Activated naive CD4-positive, alpha-beta T cell treated with Interleukin-2 at 50 U/mL for 16 hours (primary cell): ENCODE data around the gene GGA1.
"Not testable (repeated sequence)": the region's sequence is repeated elsewhere in the genome, so short reads cannot be mapped to it uniquely, and the experiment has no call there.

ENCODE experiments used
- DNase-seq: peaks from one replicate; pipeline ENCODE4 v3.0.0-alpha.2; 2020

GGA1 gene

DNA sequence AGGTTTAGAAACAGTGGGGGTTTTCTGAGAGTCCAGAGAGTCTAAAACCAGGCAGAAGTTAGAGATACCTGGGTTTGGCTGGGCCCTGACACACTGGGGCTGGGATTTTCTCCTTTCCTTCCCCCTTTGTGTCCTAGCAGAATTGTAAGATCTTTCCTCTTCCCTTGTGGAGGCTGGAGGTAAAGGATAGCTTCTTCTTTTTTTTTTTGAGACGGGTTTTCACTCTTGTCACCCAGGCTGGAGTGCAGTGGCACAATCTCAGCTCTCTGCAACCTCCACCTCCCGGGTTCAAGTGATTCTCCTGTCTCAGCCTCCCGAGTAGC lies 1.5 kb downstream of the GGA1 start:
- not testable (repeated sequence) for DNase-seq

DNA sequence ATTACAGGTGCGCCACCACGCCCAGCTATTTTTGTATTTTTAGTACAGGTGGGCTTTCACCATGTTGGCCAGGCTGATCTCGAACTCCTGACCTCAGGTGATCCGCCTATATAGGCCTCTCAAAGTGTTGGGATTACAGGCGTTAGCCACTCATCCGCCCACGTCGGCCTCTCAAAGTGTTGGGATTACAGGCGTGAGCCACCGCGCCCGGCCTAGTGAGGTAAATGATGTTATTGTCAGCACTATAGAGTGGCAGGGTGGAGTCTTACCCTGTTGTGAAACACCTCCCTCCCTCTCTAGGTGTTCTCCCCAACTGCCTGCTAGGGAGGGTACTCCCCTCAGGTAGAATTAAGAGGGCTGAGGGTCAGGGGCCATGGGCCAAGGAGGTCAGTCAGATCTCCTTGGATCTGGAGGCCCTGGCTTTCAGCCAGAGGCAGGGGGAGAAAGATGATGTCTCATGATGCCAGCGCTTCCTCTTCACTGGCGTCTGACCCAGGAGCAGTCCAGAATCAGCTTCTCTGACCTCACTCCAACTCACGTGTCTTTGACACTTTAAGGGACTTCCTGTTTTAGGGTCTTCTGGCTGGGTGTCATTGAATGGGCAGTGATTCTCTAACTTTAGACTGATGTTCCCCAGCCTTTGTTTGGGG lies 2.0 kb downstream of the GGA1 start:
- no peak for DNase-seq

DNA sequence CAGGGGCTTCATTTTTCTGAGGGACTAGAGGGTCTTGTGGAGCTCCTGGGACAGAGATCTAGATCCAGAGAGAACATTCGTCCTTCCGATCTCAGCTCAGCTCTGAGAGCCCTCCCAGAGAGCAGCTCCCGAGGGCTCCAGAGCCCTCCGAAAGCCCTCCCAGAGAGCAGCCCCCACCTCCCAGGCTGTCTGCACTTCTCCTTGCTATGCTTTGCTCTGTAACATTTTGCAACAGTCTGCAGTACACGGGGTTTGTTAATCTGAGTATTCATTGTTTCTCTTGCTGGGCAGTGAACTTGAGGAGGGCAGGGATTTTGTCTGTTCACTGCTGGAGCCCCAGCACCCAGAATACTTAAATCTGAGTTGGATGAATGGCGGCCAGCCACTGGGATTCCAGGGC lies 2.6 kb downstream of the GGA1 start:
- DNase-seq, result no peak

DNA sequence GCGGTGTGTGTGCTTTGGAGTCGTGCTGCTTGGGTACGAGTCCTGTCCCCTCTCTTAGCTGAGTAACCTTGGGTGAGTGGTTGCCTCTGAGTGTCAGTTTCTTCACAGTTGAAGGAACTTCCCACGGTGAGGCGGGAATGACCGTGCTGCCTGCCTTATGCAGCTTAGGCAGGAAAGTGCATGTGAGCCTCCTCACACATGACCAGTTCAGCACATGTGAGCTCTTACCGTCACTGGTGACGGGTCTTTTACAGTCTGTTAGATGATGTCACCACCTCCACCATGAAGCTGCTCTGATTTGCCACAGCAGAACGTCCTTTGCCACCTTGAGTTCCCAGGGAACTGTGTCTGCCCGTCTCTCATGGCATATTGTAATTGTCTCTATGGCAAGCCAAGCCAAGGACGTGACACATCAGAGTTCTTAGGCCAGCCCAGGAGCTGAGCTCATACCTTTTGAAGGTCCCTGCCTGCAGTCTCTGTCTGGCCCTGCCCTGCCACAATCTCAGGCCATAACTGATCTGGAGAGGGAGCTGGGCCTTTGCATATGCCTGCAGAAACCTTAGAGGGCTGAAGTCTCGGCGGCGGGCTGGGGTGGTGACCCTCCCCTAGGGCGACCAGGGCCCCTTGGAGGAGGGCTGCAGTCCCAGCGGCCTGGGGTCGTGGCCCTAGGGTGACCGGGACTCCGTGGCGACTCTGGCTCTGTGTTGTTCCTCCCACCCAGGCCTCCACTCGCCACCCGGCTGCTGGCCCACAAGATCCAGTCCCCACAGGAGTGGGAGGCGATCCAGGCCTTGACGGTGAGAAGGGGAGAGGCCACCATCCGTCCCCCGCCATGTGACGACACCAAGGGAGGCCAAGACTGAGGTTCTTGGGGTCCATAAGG lies 7.8 kb downstream of the GGA1 start:
- no peak for DNase-seq

DNA sequence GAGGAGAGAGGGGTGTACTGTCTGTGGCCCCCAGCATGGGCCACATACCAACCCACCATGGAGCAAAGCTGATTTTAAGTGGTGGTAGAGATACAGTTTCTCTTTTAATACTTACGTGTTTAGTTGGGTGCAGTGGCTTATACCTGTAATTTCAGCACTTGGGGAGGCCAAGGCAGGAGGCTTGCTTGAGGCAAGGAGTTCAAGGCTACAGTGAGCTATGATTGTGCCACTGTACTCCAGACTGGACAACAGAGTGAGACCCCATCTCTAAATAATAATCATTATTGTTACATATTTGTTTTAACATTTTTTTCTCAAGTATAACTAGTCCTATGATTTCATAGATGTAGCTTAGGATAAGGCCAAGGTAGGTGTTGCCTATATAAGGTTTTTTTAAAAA lies 8.8 kb downstream of the GGA1 start:
- no peak for DNase-seq

DNA sequence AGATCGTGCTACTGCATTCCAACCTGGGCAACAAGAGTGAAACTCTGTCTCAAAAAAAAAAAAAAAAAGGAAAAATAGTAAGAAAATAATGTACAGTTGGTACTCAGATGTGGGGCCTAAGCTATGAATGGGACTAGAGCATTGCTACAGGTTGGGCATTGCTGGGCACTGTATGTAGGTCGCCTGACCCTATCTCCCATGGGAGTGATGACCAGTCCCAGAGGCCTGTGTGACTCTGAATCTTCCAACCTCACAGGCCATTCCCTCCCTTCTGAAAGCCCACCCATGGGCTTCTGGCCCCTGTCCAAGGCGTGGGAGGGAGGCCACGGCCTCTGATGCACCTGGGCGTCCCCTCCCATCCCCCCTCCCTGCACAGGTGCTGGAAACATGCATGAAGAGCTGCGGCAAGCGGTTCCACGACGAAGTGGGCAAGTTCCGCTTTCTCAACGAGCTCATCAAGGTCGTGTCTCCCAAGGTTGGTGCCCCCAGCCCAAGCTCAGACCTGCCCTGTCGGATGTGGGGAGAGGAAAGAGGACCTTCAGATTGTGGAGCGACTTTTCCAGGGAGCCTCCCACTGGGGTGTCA lies 9.5 kb downstream of the GGA1 start:
- DNase-seq, result no peak

DNA sequence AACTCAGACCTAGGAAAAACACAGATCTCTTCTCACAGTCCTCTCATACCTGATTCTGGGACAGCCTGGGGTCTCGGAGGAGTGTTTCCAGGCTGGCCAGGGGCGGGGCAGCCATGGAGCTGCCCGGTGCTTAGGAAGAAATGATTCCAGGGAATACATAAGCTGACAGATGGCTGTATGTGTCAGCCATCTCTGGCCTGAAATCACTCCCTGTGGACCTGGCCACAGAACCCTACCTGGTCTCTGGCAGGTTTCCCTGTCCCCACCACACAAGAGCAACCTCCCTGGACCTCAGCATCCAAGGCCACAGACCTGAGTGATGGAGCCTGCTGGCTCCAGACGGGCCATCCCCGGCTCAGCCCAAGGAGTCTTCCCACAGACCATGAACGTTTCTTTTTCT lies 10.0 kb downstream of the GGA1 start:
- DNase-seq, result no peak

DNA sequence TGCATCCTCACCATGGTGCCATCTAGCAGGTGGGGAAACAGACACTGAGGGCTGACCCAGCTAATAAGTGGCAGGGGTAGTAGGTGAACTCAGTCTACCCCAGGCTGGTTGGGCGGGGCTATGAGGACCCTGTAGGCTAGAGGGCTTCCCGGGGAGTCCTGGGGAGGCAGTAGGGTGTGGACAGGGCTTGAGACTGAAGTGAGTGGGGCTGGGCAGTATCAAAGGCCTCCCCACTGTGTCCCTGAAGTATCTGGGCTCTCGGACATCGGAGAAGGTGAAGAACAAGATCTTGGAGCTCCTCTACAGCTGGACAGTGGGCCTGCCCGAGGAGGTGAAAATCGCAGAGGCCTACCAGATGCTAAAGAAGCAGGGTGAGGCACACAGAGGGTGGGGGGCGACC lies 11.4 kb downstream of the GGA1 start:
- no peak for DNase-seq

DNA sequence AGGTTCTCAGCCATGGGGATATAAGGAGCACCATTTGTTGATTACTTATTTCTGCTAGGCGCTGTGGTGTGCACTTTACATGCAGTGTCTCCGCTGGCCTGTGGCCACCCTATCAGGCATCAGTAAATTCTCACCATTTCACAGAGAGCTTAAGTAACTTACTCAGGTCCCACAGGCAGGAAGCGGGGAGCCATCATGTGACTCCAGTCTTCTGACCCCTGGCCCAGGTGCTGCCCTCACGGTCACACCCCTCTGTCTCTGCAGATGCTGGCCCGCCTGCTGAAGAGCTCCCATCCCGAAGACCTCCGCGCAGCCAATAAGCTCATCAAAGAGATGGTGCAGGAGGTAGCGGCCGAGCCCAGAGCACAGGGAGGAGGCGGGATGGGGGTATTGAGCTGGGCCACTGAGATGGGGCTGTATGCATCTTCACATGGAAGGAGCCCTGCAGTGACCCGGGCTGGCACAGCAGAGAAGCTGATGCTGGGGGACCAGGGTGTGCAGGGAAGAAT lies 12.8 kb downstream of the GGA1 start:
- DNase-seq, result no peak

DNA sequence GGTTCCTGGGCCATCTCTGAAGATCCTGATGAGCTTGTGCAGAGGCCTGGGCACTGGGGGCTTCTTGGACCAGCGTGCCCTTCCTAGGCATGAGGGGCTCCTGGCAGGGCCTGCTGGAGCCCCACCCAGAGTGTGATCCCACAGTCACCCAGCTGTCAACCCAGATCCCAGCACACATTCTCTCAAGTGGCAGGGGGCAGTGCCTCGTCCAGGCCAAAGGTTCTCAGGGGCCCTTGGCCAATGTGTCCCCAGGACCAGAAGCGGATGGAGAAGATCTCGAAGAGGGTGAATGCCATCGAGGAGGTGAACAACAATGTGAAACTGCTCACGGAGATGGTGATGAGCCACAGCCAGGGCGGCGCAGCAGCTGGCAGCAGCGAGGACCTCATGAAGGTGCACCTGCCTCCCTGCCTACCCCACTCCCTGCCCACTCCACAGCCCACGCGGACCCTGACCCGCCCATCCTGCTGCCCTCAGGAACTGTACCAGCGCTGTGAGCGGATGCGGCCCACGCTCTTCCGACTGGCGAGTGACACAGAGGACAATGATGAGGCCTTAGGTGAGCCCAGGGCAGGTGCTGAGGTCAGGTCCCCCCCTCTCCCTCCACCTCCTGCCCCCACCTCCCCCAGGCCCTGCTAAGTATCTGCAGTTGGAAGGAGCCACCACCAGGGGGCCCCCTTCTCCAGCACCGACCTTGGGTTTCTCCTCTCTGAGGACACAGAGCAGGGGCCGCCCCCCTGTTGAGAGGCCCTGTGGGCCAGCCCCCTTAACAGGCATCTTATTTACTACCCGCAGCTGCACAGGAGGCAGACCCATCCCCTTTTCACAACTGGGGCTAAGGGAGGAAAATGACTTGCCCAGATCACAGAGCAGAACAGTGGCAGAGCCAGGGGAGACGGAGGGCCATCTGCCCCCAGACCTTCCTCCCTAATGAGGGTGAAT lies 14.7 kb downstream of the GGA1 start:
- DNase-seq, result peak; percentile 80

DNA sequence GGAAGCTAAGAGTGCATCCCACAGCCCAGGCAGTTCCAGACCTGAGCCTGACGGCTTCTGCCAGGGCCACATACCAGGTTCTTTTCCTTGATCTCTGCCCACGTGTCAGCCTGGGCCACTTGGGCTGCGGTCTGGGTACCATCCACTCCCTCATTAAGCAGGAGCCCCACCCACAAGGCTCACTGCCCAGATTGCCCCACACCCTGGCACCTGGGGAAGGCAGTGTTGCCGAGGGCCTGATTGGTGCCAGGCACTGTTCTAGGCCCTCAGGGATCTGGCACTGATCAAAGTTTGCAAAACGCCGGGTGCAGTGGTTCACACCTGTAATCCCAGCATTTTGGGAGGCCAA lies 15.4 kb downstream of the GGA1 start:
- no peak for DNase-seq

DNA sequence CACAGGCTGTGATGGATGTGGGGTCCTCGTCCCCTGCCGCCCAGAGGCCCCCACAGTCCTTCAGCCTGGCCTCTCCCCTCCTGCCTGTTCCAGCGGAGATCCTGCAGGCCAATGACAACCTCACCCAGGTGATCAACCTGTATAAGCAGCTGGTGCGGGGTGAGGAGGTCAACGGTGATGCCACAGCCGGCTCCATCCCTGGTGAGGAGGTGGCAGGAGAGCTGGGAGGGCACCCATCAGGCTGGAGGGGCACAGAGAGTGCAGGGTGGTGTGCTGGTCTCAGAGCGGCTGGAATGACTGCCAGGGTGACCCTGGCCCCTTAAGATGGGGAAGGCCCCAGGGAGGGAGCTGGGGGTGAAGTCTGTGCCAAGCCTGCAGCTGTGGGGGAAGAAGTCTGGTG lies 16.2 kb downstream of the GGA1 start:
- no peak for DNase-seq

DNA sequence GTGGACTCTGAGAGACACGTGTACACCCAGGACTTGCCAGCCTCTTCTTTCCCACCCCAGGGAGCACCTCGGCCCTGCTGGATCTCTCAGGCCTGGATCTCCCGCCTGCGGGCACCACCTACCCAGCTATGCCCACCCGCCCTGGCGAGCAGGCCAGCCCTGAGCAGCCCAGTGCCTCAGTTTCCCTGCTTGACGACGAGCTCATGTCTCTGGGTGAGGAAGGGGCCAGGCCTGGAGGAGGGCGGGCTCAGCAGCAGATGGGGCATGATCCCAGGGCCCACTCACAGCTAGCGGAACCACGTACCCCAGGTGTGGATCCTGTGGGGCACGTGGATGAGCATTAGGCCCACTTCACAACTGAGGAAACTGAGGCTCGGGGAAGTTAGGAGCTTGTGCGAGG lies 17.1 kb downstream of the GGA1 start:
- DNase-seq, result no peak

DNA sequence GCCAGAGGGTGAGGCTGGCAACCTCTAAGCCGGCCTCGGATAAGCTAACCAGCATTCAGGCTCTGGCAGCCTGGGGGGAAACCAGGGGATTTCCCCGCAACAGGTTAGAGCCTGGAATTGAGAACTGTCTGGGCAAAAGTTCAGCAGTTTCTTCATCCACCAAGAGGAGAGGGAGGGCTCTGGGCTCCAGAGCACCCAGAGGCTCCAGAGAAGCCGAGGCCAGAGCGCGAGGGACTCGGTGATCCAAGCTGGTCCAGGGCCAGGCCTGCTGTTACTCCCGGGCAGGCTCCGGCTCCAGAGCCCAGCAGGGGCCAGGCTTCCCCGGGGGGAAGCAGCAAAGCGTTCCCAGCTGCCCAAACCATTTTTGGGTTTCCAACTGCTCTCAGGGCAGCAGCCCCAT lies 17.5 kb downstream of the GGA1 start:
- no peak for DNase-seq

DNA sequence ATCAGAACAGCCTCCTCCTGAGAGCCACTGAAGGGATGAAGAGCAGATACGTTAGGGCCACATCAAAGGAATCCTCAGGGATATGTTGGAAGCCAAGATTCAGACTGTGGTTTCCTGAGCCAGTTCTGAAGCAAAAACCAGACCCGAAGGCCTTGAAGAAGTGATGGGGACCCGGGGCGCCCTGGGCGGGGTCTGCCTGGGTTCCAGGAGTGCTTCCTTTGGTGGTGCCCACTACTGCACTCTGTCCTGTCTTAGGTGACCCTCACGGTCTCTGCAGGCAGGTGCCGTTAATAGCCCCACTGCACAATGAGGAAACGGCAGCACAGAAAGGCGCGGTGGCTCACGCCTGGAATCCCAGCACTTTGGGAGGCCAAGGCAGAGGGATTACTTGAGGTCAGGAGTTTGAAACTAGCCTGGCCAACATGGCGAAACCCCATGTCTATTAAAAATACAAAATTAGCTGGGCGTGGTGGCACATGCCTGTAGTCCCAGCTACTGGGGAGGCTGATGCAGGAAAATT lies 18.0 kb downstream of the GGA1 start:
- DNase-seq, result no peak

DNA sequence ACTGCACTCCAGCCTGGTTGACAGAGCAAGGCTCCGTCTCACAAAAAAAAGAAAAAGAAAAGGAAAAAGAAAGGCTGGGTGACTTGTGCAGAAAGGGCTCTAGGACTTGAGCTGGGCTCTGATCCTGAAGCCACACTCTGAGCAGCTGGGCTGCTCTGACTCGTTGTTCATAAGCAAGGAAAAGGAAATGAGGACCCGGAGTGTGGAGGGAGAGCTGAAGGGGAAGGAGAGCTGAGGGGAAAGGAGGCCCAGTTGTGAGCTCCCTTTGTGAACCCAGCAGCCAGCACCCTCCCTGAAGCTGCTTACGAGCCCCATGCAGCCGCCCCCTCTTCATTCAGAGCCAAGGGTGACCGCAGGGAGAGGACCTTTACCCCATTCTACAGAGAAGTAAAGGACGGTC lies 18.5 kb downstream of the GGA1 start:
- no peak for DNase-seq

DNA sequence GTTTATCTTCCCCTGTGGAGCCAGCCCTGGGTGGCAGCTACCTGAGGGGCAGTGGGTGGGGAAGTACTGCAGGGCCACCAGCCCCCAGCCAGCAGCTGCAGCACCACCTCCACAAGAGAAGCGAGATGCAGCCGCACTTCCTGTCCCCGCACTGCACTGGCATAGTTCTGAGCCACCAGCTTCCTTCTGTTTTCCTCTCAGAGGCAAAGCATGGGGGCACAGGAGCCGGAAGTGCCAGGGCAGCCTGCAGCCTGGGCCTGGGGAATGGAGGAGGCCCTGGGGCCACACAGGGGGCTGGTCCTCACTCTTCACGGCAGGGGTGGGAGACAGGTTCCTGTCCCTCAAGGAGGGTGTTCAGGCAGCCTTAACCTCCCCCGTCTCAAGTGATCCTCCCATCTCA lies 18.9 kb downstream of the GGA1 start:
- peak; percentile 54 for DNase-seq

DNA sequence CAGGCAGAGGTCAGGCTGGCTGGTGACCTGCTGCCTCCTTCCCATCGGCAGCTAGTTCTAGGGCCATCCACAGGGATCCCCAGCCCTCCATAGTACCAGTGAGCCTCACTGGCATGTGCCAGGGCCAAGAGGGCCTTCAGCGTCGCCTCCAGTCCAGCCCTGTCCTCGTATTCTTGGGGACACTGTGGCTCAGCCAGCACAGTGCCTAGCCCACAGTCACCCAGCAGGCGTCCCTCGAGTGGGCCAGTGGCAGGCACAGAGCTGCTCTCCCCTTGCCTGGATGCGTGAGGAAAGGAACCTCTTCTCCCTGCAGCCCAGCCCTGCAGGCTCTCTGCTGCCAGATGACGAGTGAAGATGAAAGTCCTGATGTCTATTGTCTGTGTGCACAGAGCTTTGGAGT lies 20.2 kb downstream of the GGA1 start:
- no peak for DNase-seq

DNA sequence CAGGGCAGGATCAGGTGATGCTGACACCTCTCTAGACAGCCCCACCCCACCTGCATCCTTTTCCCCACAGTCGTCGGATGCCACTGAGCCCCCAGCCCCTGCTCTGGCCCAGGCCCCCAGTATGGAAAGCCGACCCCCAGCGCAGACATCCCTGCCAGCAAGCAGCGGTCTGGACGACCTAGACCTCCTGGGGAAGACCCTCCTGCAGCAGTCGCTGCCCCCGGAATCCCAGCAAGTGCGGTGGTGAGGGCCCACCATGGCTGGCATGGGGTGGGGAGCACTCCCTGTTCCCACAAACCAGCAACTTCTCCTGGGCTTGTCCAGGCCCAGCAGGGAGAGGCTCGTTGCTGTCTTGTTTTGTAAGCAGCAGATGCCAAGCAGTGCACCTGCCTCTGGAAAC lies 21.3 kb downstream of the GGA1 start:
- DNase-seq, result no peak

DNA sequence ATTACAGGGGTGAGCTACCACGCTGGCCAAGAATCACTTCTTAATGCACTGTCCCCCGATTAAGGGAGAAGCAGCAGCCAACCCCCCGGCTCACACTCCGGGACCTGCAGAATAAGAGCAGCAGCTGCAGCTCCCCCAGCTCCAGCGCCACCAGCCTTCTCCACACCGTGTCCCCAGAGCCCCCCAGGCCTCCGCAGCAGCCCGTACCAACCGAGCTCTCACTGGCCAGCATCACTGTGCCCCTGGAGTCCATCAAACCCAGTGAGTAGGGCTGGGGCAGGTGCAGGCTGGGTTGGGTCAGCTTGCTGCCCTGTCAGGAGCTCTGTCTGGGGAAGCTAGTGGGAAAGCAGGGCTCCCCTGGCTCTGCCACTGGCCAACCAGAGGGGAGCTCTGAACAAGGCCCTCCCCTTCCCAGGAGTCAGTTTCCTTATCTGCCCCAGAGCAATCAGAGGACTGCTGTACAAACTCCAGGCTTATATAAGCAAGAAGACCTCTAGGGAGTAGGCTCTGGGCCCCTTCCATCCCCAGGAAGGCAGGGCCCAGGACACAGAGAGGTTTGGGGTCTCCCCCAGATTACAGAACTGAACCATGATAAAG lies 22.3 kb downstream of the GGA1 start:
- DNase-seq, result no peak

DNA sequence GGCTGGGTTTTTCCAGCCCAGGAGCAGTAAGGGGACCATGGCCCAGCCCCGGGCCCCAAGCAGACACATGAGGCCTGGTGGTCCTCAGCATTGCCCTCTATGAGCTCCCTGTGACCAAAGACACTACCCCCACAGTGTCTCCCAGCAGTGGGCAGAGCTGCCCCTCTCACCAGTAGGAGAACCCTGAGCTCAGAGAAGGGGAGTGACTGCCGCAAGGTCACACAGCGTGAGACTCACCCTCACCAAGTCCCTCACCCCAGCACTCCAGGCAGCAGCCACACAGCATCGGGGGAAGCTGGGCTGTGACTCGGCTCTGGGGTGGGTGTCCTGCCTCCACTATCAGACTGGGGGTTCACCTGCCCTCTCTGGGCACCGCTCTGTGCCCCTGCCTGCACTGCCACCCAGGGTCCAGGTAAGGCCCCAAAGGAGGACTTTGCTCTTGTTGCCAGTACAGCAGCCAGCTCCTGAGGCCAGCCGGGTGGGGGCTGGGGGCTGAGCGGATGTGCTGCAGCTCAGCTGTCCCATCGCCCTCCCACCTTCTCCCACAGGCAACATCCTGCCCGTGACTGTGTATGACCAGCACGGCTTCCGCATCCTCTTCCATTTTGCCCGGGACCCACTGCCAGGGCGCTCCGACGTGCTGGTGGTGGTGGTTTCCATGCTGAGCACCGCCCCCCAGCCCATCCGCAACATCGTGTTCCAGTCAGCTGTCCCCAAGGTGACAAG lies 23.0 kb downstream of the GGA1 start:
- no peak for DNase-seq
